Glutamatergic neuron (in vitro differentiated cells): ENCODE data around the gene REEP5. TPM values are rescaled to one million over a fixed set of nuclear protein-coding genes. Genes with fewer than 3 reads are reported as not detected.
"Not testable (repeated sequence)": the region's sequence is repeated elsewhere in the genome, so short reads cannot be mapped to it uniquely, and the experiment has no call there.

Source experiments
- DNase-seq: peaks from one replicate; pipeline ENCODE4 v3.0.0; 2022
- H3K27ac Mint-ChIP-seq: one replicate; pipeline ENCODE4 v1.8.0; 2020; ENCODE audit warnings: mild to moderate bottlenecking, mixed read lengths, inconsistent platforms; ENCODE audit not compliant: unreplicated experiment
- H3K27me3 Mint-ChIP-seq: one replicate; pipeline ENCODE4 v1.8.0; 2020; ENCODE audit warnings: mild to moderate bottlenecking, moderate library complexity, mixed read lengths, inconsistent platforms; ENCODE audit not compliant: unreplicated experiment
- H3K36me3 Mint-ChIP-seq: one replicate; pipeline ENCODE4 v1.8.0; 2020; ENCODE audit warnings: mild to moderate bottlenecking, mixed read lengths, inconsistent platforms; ENCODE audit not compliant: unreplicated experiment
- H3K4me1 Mint-ChIP-seq: one replicate; pipeline ENCODE4 v1.8.0; 2020; ENCODE audit warnings: mild to moderate bottlenecking, low read depth, mixed read lengths, inconsistent platforms; ENCODE audit not compliant: unreplicated experiment
- H3K4me3 Mint-ChIP-seq: one replicate; pipeline ENCODE4 v1.8.0; 2020; ENCODE audit warnings: mild to moderate bottlenecking, mixed read lengths, inconsistent platforms; ENCODE audit not compliant: unreplicated experiment
- H3K9me3 Mint-ChIP-seq: one replicate; pipeline ENCODE4 v1.8.0; 2020; ENCODE audit warnings: mild to moderate bottlenecking, moderate library complexity, mixed read lengths, inconsistent platforms; ENCODE audit not compliant: unreplicated experiment
- total RNA-seq: library from RNA; stranded (reverse); fragmentation: NEBNext Ultra II Directional; extraction: Animal tissue kit (Norgen Biotek cat#: 25700); gene quantifications from one replicate; pipeline ENCODE4 v1.2.1, GENCODE V29; 2021; ENCODE audit not compliant: unreplicated experiment
- TF ChIP-seq, protein P1 (sequence below): fragments of 200-600 bp; sonication (generic); IDR thresholded peaks from one replicate; pipeline ENCODE4 v1.5.0; 2021; ENCODE audit not compliant: partially characterized antibody, unreplicated experiment

REEP5 gene
- total RNA-seq, 1 donor from 2014 or later = 108 TPM

DNA sequence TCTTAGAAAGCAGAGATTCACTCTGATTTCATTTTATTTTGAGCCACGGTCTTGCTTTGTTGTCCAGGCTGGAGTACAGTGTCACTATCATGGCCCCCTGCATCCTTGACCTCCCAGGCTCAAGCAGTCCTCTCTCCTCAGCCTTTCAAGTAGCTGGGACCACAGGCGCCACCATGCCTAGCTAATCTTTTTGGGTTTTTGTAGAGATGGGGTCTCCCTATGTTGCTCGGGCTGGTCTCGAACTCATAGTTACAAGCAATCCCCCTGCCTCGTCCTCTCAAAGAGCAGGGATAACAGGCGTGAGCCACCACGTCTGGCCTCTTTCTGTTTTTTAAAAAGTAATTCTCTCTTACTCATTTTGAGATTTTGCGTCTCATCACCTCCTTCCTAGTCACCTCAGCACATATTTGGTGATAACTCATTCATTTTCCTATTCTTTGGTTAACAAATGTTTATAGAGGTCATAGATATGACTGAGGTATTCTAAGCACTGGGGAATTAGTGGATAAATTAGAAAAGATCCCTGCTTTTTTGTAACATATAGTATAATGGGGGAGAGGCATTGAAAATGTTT, 43.8 kb upstream of the REEP5 start:
- Mint-ChIP-seq H3K4me3 (no peak overlapping the region), H3K4me1 (peaks cover 23% of the 10 kb centered on the region), H3K27me3 (peaks cover under 1% of the 10 kb centered on the region), H3K9me3 (peaks cover 1% of the 10 kb centered on the region), H3K27ac (no peak overlapping the region), H3K36me3 (no peaks in the 10 kb centered on the region)
- TF ChIP-seq, protein P1, sequence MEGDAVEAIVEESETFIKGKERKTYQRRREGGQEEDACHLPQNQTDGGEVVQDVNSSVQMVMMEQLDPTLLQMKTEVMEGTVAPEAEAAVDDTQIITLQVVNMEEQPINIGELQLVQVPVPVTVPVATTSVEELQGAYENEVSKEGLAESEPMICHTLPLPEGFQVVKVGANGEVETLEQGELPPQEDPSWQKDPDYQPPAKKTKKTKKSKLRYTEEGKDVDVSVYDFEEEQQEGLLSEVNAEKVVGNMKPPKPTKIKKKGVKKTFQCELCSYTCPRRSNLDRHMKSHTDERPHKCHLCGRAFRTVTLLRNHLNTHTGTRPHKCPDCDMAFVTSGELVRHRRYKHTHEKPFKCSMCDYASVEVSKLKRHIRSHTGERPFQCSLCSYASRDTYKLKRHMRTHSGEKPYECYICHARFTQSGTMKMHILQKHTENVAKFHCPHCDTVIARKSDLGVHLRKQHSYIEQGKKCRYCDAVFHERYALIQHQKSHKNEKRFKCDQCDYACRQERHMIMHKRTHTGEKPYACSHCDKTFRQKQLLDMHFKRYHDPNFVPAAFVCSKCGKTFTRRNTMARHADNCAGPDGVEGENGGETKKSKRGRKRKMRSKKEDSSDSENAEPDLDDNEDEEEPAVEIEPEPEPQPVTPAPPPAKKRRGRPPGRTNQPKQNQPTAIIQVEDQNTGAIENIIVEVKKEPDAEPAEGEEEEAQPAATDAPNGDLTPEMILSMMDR = no peak
- DNase-seq = no peak

DNA sequence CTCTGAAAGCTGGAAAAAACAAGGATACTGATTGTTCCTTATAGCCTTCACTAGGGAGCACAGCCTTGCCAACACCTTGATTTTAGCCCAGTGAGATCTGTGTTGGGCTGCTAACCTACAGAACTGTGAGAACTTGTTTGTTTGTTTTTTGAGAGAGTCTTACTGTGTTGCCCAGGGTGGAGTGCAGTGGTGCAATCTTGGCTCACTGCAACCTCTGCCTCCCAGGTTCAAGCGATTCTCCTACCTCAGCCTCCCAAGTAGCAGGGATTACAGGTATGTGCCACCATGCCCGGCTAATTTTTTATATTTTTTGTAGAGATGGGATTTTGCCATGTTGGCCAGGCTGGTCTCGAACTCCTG, 41.3 kb upstream of the REEP5 start:
- H3K36me3 Mint-ChIP-seq, H3K4me3 Mint-ChIP-seq, DNase-seq, H3K27me3 Mint-ChIP-seq: not testable (repeated sequence)
- Mint-ChIP-seq H3K9me3 (peaks cover 12% of the 10 kb centered on the region), H3K27ac (peak overlapping the region; percentile 65), H3K4me1 (peaks cover 44% of the 10 kb centered on the region)

DNA sequence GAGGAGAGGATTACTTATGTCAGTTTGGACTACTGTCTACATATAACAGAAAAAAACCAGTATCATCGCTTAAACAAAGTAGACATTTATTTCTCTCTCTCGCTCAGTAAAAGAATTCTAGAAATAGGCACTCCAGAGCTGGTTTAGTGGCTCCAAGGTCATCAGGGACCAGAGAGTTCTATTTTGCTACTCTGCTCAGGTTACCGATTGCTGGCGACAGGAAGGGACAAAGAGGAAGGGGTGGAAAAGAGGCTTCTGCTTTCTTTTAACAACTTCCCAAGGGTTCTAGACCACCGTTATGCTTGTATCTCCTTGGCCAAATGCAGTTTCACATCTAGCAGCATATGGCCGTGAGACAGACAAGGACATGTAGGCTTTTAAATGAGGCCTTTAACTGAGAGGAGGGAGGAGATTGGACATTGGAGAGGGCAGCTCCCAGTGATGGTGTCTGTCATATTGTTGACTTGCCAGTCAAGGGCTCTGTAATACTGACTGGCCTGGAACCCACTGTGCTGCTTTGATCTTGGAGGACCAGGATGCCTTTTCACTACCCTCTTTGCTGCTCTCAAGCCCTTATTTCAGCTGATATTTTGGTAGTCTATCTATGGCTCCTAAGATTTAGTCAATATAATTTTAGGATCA, 39.0 kb upstream of the REEP5 start:
- TF ChIP-seq, protein P1 = no peak
- no peak for DNase-seq
- Mint-ChIP-seq H3K4me1 (peaks cover 53% of the 10 kb centered on the region), H3K27ac (peak overlapping the region; percentile 100), H3K36me3 (no peaks in the 10 kb centered on the region), H3K9me3 (peaks cover 13% of the 10 kb centered on the region), H3K27me3 (peaks cover 12% of the 10 kb centered on the region), H3K4me3 (peak overlapping the region; percentile 56)

DNA sequence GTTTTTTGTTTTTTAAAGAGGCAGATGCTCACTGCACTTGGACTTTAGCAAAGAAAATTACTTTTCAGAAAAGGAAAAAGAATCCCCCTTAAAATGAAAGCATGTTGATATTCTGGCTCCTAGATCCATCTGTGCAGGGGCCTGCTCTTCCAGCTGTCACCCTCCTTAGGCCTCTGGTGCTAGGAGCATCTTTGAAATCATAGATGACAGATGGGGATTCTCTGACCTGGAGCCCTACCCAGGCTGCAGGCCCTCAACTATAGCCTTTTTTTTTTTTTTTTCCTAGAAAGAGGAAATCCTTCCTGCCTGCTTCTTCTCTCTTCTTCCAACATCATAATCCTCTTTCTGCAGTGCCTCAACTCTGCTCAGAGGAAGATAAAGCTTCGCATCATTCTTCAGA, 38.3 kb upstream of the REEP5 start:
- peaks cover 16% of the 10 kb centered on the region for H3K9me3 Mint-ChIP-seq
- peaks cover 55% of the 10 kb centered on the region for H3K4me1 Mint-ChIP-seq
- DNase-seq = no peak
- H3K4me3 Mint-ChIP-seq = peak overlapping the region; percentile 56
- peaks cover 12% of the 10 kb centered on the region for H3K27me3 Mint-ChIP-seq
- peak overlapping the region; percentile 100 for H3K27ac Mint-ChIP-seq
- TF ChIP-seq, protein P1 = no peak
- H3K36me3 Mint-ChIP-seq = no peaks in the 10 kb centered on the region

GRCh38 chr5:112959872-112960271, 37.8 kb upstream of the REEP5 start:
- H3K27me3 Mint-ChIP-seq = peaks cover 12% of the 10 kb centered on the region
- H3K27ac Mint-ChIP-seq = peak overlapping the region; percentile 100
- peak overlapping the region; percentile 55 for H3K4me3 Mint-ChIP-seq
- H3K4me1 Mint-ChIP-seq = peaks cover 55% of the 10 kb centered on the region
- DNase-seq, H3K36me3 Mint-ChIP-seq: not testable (repeated sequence)
- H3K9me3 Mint-ChIP-seq = peaks cover 16% of the 10 kb centered on the region
